SK-N-SH (cell line): ENCODE data around the gene SLC25A25. TPM values are rescaled to one million over a fixed set of nuclear protein-coding genes. Genes with fewer than 3 reads are reported as not detected.

Experiments used
- CTCF ChIA-PET: fragments of 300-600, 350-600 bp; formaldehyde crosslinking; extraction: SDS; loops from one replicate; lab custom pipeline; 2021; lab: Yijun Ruan, JAX
- POLR2A ChIA-PET: fragments of 350-600 bp; sonication (Branson Sonifier 250); formaldehyde crosslinking; extraction: SDS; loops from one replicate; lab custom pipeline; 2020; ENCODE audit warnings: antibody characterized with exemption, inconsistent platforms; lab: Yijun Ruan, JAX
- DNase-seq: peaks from one replicate; pipeline ENCODE4 v3.0.0; 2012
- H2AFZ ChIP-seq: fragments of 200-600 bp; sonication (generic); 2 replicates; pipeline ENCODE4 v1.8.1; 2016; ENCODE audit warnings: antibody characterized with exemption, mild to moderate bottlenecking, low read depth
- H3F3A ChIP-seq: fragments of 200-600 bp; sonication (generic); replicated peaks from 2 replicates; pipeline ENCODE3; 2016; ENCODE audit warnings: antibody characterized with exemption, mild to moderate bottlenecking; ENCODE audit not compliant: insufficient read depth
- H3K27ac ChIP-seq, 2 experiments: fragments of 200-500 bp in 1 of 2; fragments of 200-600 bp in 1 of 2; sonication (Bioruptor generic) in 1 of 2; sonication (generic), shearing (Covaris generic) in 1 of 2; 2 replicates each; pipeline versions ENCODE4 v1.5.1 to v1.6.1; 2014 to 2016; ENCODE audit warnings: low read depth in 2 of 2, inconsistent platforms in 1 of 2, low read length in 1 of 2, mild to moderate bottlenecking in 1 of 2, mixed read lengths in 1 of 2
- H3K27me3 ChIP-seq: fragments of 200-600 bp; sonication (generic), shearing (Covaris generic); 2 replicates; pipeline ENCODE4 v1.6.1; 2016; ENCODE audit warnings: mixed run types; ENCODE audit not compliant: insufficient read depth
- H3K36me3 ChIP-seq, 2 experiments: fragments of 200-500 bp in 1 of 2; fragments of 200-600 bp in 1 of 2; sonication (Bioruptor generic) in 1 of 2; sonication (generic) in 1 of 2; replicated peaks in 1 of 2; 2 replicates each; pipeline versions ENCODE3 to v1.5.1; 2014 to 2016; ENCODE audit warnings: low read length in 1 of 2, mild to moderate bottlenecking in 1 of 2; ENCODE audit not compliant: insufficient read depth in 2 of 2, control insufficient read depth in 1 of 2
- H3K4me1 ChIP-seq, 2 experiments: fragments of 200-500 bp in 1 of 2; fragments of 200-600 bp in 1 of 2; sonication (Bioruptor generic) in 1 of 2; sonication (generic), shearing (Covaris generic) in 1 of 2; 2 replicates each; pipeline versions ENCODE4 v1.5.1 to v1.6.1; 2014 to 2016; ENCODE audit warnings: low read depth in 1 of 2, low read length in 1 of 2, mixed run types in 1 of 2; ENCODE audit not compliant: insufficient read depth in 2 of 2, control insufficient read depth in 1 of 2
- H3K4me2 ChIP-seq: fragments of 200-600 bp; sonication (generic), shearing (Covaris generic); 2 replicates; pipeline ENCODE4 v1.6.1; 2017; ENCODE audit warnings: mixed run types
- H3K4me3 ChIP-seq, 2 experiments: fragments of 200-500 bp in 1 of 2; fragments of 200-600 bp in 1 of 2; sonication (Bioruptor generic) in 1 of 2; sonication (generic), shearing (Covaris generic) in 1 of 2; 2 replicates each; pipeline versions ENCODE4 v1.5.1 to v1.8.1; 2014 to 2016; ENCODE audit warnings: low read depth in 2 of 2, inconsistent platforms in 1 of 2, low read length in 1 of 2, mild to moderate bottlenecking in 1 of 2, mixed read lengths in 1 of 2, moderate library complexity in 1 of 2
- H3K79me2 ChIP-seq: fragments of 200-600 bp; sonication (generic); 2 replicates; pipeline ENCODE4 v1.8.1; 2017; ENCODE audit warnings: mild to moderate bottlenecking; ENCODE audit not compliant: insufficient read depth
- H3K9ac ChIP-seq: fragments of 200-600 bp; sonication (generic); 2 replicates; pipeline ENCODE4 v1.6.1; 2017; ENCODE audit warnings: mixed run types
- H3K9me2 ChIP-seq: fragments of 200-600 bp; sonication (generic); 2 replicates; pipeline ENCODE4 v1.6.1; 2017; ENCODE audit warnings: mixed run types
- H3K9me3 ChIP-seq: fragments of 200-600 bp; sonication (generic); 2 replicates; pipeline ENCODE4 v1.6.1; 2017; ENCODE audit warnings: mixed run types, mild to moderate bottlenecking, moderate library complexity
- H4K20me1 ChIP-seq: fragments of 200-600 bp; sonication (generic); 2 replicates; pipeline ENCODE4 v1.6.1; 2017; ENCODE audit warnings: mild to moderate bottlenecking, mixed run types; ENCODE audit not compliant: insufficient read depth
- CHD2 ChIP-seq: fragments of 150-350 bp; IDR thresholded peaks from 2 replicates; pipeline ENCODE4 v1.6.1; 2018; ENCODE audit warnings: low read length; ENCODE audit not compliant: partially characterized antibody
- GABPA ChIP-seq: IDR thresholded peaks from 2 replicates; pipeline ENCODE4 v1.4.0; 2012; ENCODE audit warnings: low read depth, mild to moderate bottlenecking
- MEF2A ChIP-seq: IDR thresholded peaks from 2 replicates; pipeline ENCODE4 v1.4.0; 2012; ENCODE audit warnings: low read depth, borderline replicate concordance
- NFIC ChIP-seq: IDR thresholded peaks from 2 replicates; pipeline ENCODE4 v1.4.0; 2012; ENCODE audit warnings: borderline replicate concordance
- NRF1 ChIP-seq: IDR thresholded peaks from 2 replicates; pipeline ENCODE4 v1.6.1; 2012; ENCODE audit warnings: low read depth, mild to moderate bottlenecking, low read length
- RAD21 ChIP-seq: IDR thresholded peaks from 2 replicates; pipeline ENCODE4 v1.6.1; 2012; ENCODE audit warnings: mild to moderate bottlenecking, low read length
- TEAD4 ChIP-seq: IDR thresholded peaks from 2 replicates; pipeline ENCODE4 v1.4.0; 2012; ENCODE audit warnings: mild to moderate bottlenecking, borderline replicate concordance; ENCODE audit not compliant: insufficient read depth
- YY1 ChIP-seq: IDR thresholded peaks from 2 replicates; pipeline ENCODE4 v1.4.0; 2012; ENCODE audit warnings: low read depth, mild to moderate bottlenecking
- WGBS: methylation state at CpG from one replicate; pipeline ENCODE4 v1.1.6; 2017; ENCODE audit warnings: low lambda C conversion rate; 5-methylcytosine and 5-hydroxymethylcytosine counted together
- polyA plus RNA-seq, 3 experiments: library from polyadenylated mRNA; depleted of rRNA; stranded (reverse); fragments of >200 nt; gene quantifications; 2 replicates each; pipeline ENCODE4 v1.2.3, GENCODE V29; 2012
- TF ChIP-seq, protein P1 (sequence below): IDR thresholded peaks from 2 replicates; pipeline ENCODE4; 2012
- TF ChIP-seq, protein P2 (sequence below): IDR thresholded peaks from 2 replicates; pipeline ENCODE4 v1.4.0; 2012; ENCODE audit warnings: low read depth, borderline replicate concordance

Gene SLC25A25
- polyA plus RNA-seq, 1 of the 3 experiments (the other 2 are of a cell fraction), result 12.1 TPM

DNA sequence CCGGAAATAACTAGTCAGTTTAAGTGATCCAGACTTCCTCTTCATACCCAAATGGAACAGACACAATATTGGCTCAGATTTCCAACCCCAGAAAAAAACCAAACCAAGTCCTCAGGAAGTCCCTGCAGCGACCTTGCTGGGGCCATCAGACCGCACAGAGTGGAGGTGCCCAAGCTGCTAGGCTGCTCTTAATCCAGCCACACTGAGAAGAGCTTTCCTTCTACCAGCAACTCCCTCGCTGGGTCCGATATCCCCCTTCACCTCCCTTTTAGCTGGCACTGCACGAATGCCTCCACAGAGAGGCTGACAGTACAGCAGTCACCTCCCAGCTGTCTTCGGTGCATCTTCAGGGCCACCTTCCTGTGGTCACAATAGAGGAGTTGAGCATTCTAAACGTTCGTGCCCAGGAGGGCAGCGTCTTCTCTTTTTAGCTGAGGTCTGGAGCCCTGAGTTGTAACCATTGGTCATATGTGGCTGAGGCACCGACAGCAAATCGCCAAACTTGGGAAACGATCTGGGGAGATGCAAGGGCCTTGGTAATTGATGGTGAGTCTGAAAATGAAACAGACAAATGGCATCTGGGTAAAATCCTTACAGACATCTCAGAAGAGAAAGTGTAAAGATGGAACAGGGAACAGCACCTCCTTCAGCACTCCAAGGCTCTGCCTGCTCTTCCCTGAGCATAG, 6.6 kb upstream of the SLC25A25 start:
- POLR2A ChIA-PET, result no interaction called here
- CTCF ChIA-PET, result no interaction called here
- TF ChIP-seq, protein P1, sequence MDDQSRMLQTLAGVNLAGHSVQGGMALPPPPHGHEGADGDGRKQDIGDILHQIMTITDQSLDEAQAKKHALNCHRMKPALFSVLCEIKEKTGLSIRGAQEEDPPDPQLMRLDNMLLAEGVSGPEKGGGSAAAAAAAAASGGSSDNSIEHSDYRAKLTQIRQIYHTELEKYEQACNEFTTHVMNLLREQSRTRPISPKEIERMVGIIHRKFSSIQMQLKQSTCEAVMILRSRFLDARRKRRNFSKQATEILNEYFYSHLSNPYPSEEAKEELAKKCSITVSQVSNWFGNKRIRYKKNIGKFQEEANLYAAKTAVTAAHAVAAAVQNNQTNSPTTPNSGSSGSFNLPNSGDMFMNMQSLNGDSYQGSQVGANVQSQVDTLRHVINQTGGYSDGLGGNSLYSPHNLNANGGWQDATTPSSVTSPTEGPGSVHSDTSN, result no peak
- TF ChIP-seq, protein P2, sequence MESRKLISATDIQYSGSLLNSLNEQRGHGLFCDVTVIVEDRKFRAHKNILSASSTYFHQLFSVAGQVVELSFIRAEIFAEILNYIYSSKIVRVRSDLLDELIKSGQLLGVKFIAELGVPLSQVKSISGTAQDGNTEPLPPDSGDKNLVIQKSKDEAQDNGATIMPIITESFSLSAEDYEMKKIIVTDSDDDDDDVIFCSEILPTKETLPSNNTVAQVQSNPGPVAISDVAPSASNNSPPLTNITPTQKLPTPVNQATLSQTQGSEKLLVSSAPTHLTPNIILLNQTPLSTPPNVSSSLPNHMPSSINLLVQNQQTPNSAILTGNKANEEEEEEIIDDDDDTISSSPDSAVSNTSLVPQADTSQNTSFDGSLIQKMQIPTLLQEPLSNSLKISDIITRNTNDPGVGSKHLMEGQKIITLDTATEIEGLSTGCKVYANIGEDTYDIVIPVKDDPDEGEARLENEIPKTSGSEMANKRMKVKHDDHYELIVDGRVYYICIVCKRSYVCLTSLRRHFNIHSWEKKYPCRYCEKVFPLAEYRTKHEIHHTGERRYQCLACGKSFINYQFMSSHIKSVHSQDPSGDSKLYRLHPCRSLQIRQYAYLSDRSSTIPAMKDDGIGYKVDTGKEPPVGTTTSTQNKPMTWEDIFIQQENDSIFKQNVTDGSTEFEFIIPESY, result no peak
- TF ChIP-seq MEF2A, result no peak
- no peak for TF ChIP-seq NRF1
- TF ChIP-seq GABPA, result no peak
- no peak for TF ChIP-seq CHD2

DNA sequence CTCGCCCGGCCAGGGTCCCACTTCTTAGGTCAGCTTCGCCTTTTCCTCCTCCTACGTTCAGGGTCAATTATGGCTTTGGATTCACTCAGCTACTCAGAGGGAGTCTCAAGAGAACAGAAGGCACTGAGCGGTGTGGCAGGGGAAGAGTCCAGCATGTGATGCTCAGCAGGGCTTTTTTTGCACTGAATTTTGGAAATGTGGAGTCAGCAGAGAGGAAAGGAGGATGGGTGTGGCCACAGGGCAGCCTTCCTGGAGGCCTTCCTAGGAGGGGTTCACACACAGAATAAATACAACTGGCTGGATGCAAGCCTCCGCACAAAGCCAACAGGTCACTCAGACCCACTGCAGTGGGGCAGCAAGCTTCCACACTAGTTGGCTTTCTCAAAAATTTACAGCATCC, 5.8 kb upstream of the SLC25A25 start:
- TF ChIP-seq RAD21 (no peak), NFIC (no peak), TEAD4 (no peak), YY1 (no peak)
- Histone ChIP-seq H3K4me3 (no peak overlapping the region), H3K27ac (no peak overlapping the region), H3F3A (no peaks in the 10 kb centered on the region), H4K20me1 (no peaks in the 10 kb centered on the region), H3K36me3 (peaks cover 0 to 3% of the 10 kb centered on the region in 2 experiments), H3K9me3 (no peaks in the 10 kb centered on the region), H3K79me2 (peaks cover 28% of the 10 kb centered on the region), H3K4me1 (peaks cover 10 to 16% of the 10 kb centered on the region in 2 experiments; a peak in 1 of 4 replicates), H3K9me2 (no peaks in the 10 kb centered on the region), H3K4me2 (no peak overlapping the region), H2AFZ (no peak overlapping the region), H3K27me3 (no peaks in the 10 kb centered on the region), H3K9ac (no peak overlapping the region)
- ChIA-PET POLR2A (no interaction called here), CTCF (no interaction called here)
- no peak for DNase-seq
- WGBS, result 77% methylated on average over 6 of the region's 6 CpGs

More for the DNA sequence above, 6.6 kb upstream of the SLC25A25 start:
- WGBS, result 86% methylated on average over 13 of the region's 13 CpGs
- Histone ChIP-seq H3K4me3 (no peak overlapping the region), H3K79me2 (peaks cover 23% of the 10 kb centered on the region), H3F3A (no peaks in the 10 kb centered on the region), H3K9ac (no peak overlapping the region), H3K36me3 (peaks cover 0 to 3% of the 10 kb centered on the region in 2 experiments), H3K27ac (peak overlapping the region in 1 of 2 experiments; percentile 18; a peak in 2 of 4 replicates), H4K20me1 (no peaks in the 10 kb centered on the region), H2AFZ (no peak overlapping the region), H3K27me3 (no peaks in the 10 kb centered on the region), H3K4me1 (peaks cover 6 to 11% of the 10 kb centered on the region in 2 experiments; a peak in 1 of 4 replicates), H3K4me2 (no peak overlapping the region), H3K9me2 (no peaks in the 10 kb centered on the region), H3K9me3 (no peaks in the 10 kb centered on the region)
- no peak for DNase-seq
